H9 (cell line): ENCODE data around the gene PRKAR2B. TPM values are rescaled to one million over a fixed set of nuclear protein-coding genes. Genes with fewer than 3 reads are reported as not detected.

Experiments
- DNase-seq: peaks from one replicate; pipeline ENCODE4 v3.0.0-alpha.2; 2017
- H2AFZ ChIP-seq: one replicate; pipeline ENCODE4 v1.6.1; 2013; ENCODE audit warnings: mild to moderate bottlenecking, low read length, control low read depth, moderate library complexity
- H2AK5ac ChIP-seq: 2 replicates; pipeline ENCODE4 v1.6.1; 2013; ENCODE audit warnings: low read length, control low read depth, mixed read lengths; ENCODE audit not compliant: insufficient read length
- H2BK120ac ChIP-seq: one replicate; pipeline ENCODE4 v1.6.1; 2013; ENCODE audit warnings: low read depth, mild to moderate bottlenecking, low read length, control low read depth, inconsistent platforms; ENCODE audit not compliant: poor library complexity, severe bottlenecking
- H2BK12ac ChIP-seq: 2 replicates; pipeline ENCODE4 v1.6.1; 2013; ENCODE audit warnings: low read length, control low read depth, mixed read lengths, low read depth; ENCODE audit not compliant: insufficient read length
- H2BK15ac ChIP-seq: 2 replicates; pipeline ENCODE4 v1.6.1; 2013; ENCODE audit warnings: low read depth, low read length, control low read depth
- H2BK20ac ChIP-seq: one replicate; pipeline ENCODE4 v1.6.1; 2013; ENCODE audit warnings: low read depth, mild to moderate bottlenecking, low read length, control low read depth, inconsistent platforms; ENCODE audit not compliant: poor library complexity, severe bottlenecking
- H2BK5ac ChIP-seq: 2 replicates; pipeline ENCODE4 v1.6.1; 2013; ENCODE audit warnings: low read length, control low read depth, mixed read lengths; ENCODE audit not compliant: insufficient read length
- H3K14ac ChIP-seq: 2 replicates; pipeline ENCODE4 v1.6.1; 2013; ENCODE audit warnings: low read length, control low read depth; ENCODE audit not compliant: insufficient read depth
- H3K18ac ChIP-seq: 2 replicates; pipeline ENCODE4 v1.6.1; 2013; ENCODE audit warnings: low read depth, mild to moderate bottlenecking, mixed read lengths, low read length, control low read depth; ENCODE audit not compliant: insufficient read length
- H3K23ac ChIP-seq: 2 replicates; pipeline ENCODE4 v1.6.1; 2013; ENCODE audit warnings: low read length, control low read depth, mixed read lengths, low read depth; ENCODE audit not compliant: insufficient read length
- H3K23me2 ChIP-seq: 2 replicates; pipeline ENCODE4 v1.6.1; 2013; ENCODE audit warnings: low read depth, mild to moderate bottlenecking, mixed read lengths, low read length, control low read depth; ENCODE audit not compliant: insufficient read length, poor library complexity, severe bottlenecking
- H3K27ac ChIP-seq: 2 replicates; pipeline ENCODE4 v1.5.1; 2013; ENCODE audit warnings: low read length, control low read depth, mixed read lengths, low read depth; ENCODE audit not compliant: insufficient read length
- H3K27me3 ChIP-seq: 2 replicates; pipeline ENCODE4 v1.6.1; 2013; ENCODE audit warnings: low read length, control low read depth, inconsistent platforms; ENCODE audit not compliant: insufficient read depth
- H3K4ac ChIP-seq: 2 replicates; pipeline ENCODE4 v1.6.1; 2013; ENCODE audit warnings: low read depth, mild to moderate bottlenecking, control low read depth, inconsistent platforms, low read length, moderate library complexity
- H3K4me1 ChIP-seq: 2 replicates; pipeline ENCODE4 v1.6.1; 2013; ENCODE audit warnings: low read length, control low read depth, inconsistent platforms; ENCODE audit not compliant: insufficient read depth
- H3K4me2 ChIP-seq: 2 replicates; pipeline ENCODE4 v1.6.1; 2013; ENCODE audit warnings: low read length, control low read depth, mixed read lengths; ENCODE audit not compliant: insufficient read length, insufficient read depth
- H3K56ac ChIP-seq: 2 replicates; pipeline ENCODE4 v1.6.1; 2013; ENCODE audit warnings: low read depth, mild to moderate bottlenecking, mixed read lengths, low read length, control low read depth; ENCODE audit not compliant: insufficient read length
- H3K79me1 ChIP-seq: 2 replicates; pipeline ENCODE4 v1.6.1; 2013; ENCODE audit warnings: low read depth, mild to moderate bottlenecking, moderate library complexity, low read length, control low read depth, inconsistent platforms; ENCODE audit not compliant: insufficient read depth, poor library complexity, severe bottlenecking
- H3K79me2 ChIP-seq: 2 replicates; pipeline ENCODE4 v1.6.1; 2013; ENCODE audit warnings: low read length, control low read depth, inconsistent platforms; ENCODE audit not compliant: insufficient read depth
- H3K9ac ChIP-seq: 2 replicates; pipeline ENCODE4 v1.6.1; 2013; ENCODE audit warnings: low read length, control low read depth, mixed read lengths; ENCODE audit not compliant: insufficient read length; ENCODE audit errors: extremely low read depth
- H3K9me3 ChIP-seq: one replicate; pipeline ENCODE4 v1.6.1; 2013; ENCODE audit warnings: low read depth, low read length, inconsistent platforms; ENCODE audit not compliant: control insufficient read depth
- H3T11ph ChIP-seq: one replicate; pipeline ENCODE4 v1.6.1; 2013; ENCODE audit warnings: mild to moderate bottlenecking, low read length, control low read depth, inconsistent platforms
- H4K20me1 ChIP-seq: one replicate; pipeline ENCODE4 v1.6.1; 2013; ENCODE audit not compliant: control insufficient read depth, insufficient read length, insufficient read depth
- H4K5ac ChIP-seq: 2 replicates; pipeline ENCODE4 v1.6.1; 2013; ENCODE audit warnings: low read depth, mild to moderate bottlenecking, mixed read lengths, low read length, control low read depth; ENCODE audit not compliant: insufficient read length
- H4K8ac ChIP-seq: replicated peaks from 2 replicates; pipeline ENCODE4 v1.6.1; 2013; ENCODE audit warnings: low read length, control low read depth, mixed read lengths, low read depth; ENCODE audit not compliant: insufficient read length
- H4K91ac ChIP-seq: 2 replicates; pipeline ENCODE4 v1.6.1; 2013; ENCODE audit warnings: low read depth, mild to moderate bottlenecking, moderate library complexity, mixed read lengths, low read length, control low read depth; ENCODE audit not compliant: insufficient read length
- H3K27ac Mint-ChIP-seq, 3 experiments: 2 replicates in 2 of 3; 3 replicates in 1 of 3; pipeline ENCODE4 v1.8.0; 2020 to 2021; ENCODE audit warnings: mixed read lengths in 3 of 3, mild to moderate bottlenecking in 1 of 3, moderate library complexity in 1 of 3
- H3K27me3 Mint-ChIP-seq: 2 replicates; pipeline ENCODE4 v1.8.0; 2021; ENCODE audit warnings: low read depth, mild to moderate bottlenecking, moderate library complexity, mixed read lengths
- H3K36me3 Mint-ChIP-seq, 3 experiments: 2 replicates in 2 of 3; 3 replicates in 1 of 3; pipeline ENCODE4 v1.8.0; 2020 to 2021; ENCODE audit warnings: low read depth in 3 of 3, mixed read lengths in 3 of 3; ENCODE audit not compliant: insufficient read depth in 1 of 3
- H3K4me1 Mint-ChIP-seq, 2 experiments: 2 replicates each; pipeline ENCODE4 v1.8.0; 2020; ENCODE audit warnings: mixed read lengths in 2 of 2
- H3K4me3 Mint-ChIP-seq, 2 experiments: 2 replicates in 1 of 2; 3 replicates in 1 of 2; pipeline ENCODE4 v1.8.0; 2020 to 2021; ENCODE audit warnings: mild to moderate bottlenecking in 2 of 2, mixed read lengths in 2 of 2, moderate library complexity in 1 of 2
- H3K9me3 Mint-ChIP-seq, 2 experiments: 2 replicates in 1 of 2; 3 replicates in 1 of 2; pipeline ENCODE4 v1.8.0; 2020; ENCODE audit warnings: mild to moderate bottlenecking in 2 of 2, mixed read lengths in 2 of 2, moderate library complexity in 1 of 2
- WGBS: extraction: QIAGEN DNeasy Blood & Tissue Kit; methylation state at CpG from one replicate; pipeline ENCODE4 v1.1.7; 2013; ENCODE audit warnings: missing lambda C conversion rate, low lambda C conversion rate, mixed read lengths; ENCODE audit not compliant: insufficient read length; ENCODE audit errors: extremely low coverage; 5-methylcytosine and 5-hydroxymethylcytosine counted together
- total RNA-seq: library from RNA; stranded (reverse); gene quantifications from 2 replicates; pipeline ENCODE4 v1.2.1, GENCODE V29; 2021
- TF ChIP-seq, protein P1 (sequence below): fragments of 200-600 bp; sonication (generic); conservative IDR thresholded peaks from 3 replicates; pipeline ENCODE4 v1.8.0; 2021; ENCODE audit warnings: antibody characterized with exemption, mild to moderate bottlenecking

Gene PRKAR2B
- total RNA-seq, 1 experiment from 2014 or later: 16.6 TPM

DNA sequence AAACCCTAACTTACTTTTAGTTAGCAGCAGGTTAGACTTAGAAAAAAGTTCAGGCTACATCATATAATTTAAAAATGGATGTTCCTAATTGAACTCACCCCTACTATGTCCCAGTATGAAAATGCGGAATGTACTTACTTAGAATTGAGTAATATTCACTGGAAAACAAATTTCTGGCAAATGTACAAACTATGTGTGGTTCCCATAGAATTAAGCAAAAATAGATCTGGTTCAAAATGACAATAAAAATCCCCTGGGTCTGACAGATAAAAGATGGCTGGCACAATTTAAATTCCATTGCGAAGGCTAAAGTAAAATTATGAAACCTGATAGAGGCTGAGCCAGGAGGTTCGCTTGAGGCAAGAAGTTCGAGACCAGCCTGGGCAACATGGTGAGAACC lies 42.4 kb upstream of the PRKAR2B start:
- Histone ChIP-seq H3K27me3 (no peaks in the 10 kb centered on the region), H3K9me3 (no peaks in the 10 kb centered on the region), H2AFZ (no peak overlapping the region), H3T11ph (no peak overlapping the region), H2BK120ac (no peak overlapping the region), H3K79me1 (no peaks in the 10 kb centered on the region), H3K56ac (no peak overlapping the region), H2BK20ac (no peak overlapping the region), H2BK5ac (no peak overlapping the region), H3K18ac (no peak overlapping the region), H3K79me2 (no peaks in the 10 kb centered on the region), H2BK15ac (no peak overlapping the region), H4K20me1 (no peaks in the 10 kb centered on the region), H4K5ac (no peak overlapping the region), H4K91ac (no peak overlapping the region), H3K9ac (no peak overlapping the region), H3K4ac (no peak overlapping the region), H3K23me2 (no peaks in the 10 kb centered on the region), H3K23ac (no peak overlapping the region), H2AK5ac (no peak overlapping the region), H3K27ac (no peak overlapping the region), H3K14ac (no peak overlapping the region), H2BK12ac (no peak overlapping the region), H3K4me2 (no peak overlapping the region), H3K4me1 (no peaks in the 10 kb centered on the region), H4K8ac (no peak overlapping the region)
- Mint-ChIP-seq H3K36me3 (no peaks in the 10 kb centered on the region), H3K27ac (no peak overlapping the region), H3K27me3 (no peaks in the 10 kb centered on the region; the same call in 1 of the 2 replicates), H3K9me3 (no peaks in the 10 kb centered on the region), H3K4me3 (no peak overlapping the region), H3K4me1 (no peaks in the 10 kb centered on the region)
- TF ChIP-seq, protein P1, sequence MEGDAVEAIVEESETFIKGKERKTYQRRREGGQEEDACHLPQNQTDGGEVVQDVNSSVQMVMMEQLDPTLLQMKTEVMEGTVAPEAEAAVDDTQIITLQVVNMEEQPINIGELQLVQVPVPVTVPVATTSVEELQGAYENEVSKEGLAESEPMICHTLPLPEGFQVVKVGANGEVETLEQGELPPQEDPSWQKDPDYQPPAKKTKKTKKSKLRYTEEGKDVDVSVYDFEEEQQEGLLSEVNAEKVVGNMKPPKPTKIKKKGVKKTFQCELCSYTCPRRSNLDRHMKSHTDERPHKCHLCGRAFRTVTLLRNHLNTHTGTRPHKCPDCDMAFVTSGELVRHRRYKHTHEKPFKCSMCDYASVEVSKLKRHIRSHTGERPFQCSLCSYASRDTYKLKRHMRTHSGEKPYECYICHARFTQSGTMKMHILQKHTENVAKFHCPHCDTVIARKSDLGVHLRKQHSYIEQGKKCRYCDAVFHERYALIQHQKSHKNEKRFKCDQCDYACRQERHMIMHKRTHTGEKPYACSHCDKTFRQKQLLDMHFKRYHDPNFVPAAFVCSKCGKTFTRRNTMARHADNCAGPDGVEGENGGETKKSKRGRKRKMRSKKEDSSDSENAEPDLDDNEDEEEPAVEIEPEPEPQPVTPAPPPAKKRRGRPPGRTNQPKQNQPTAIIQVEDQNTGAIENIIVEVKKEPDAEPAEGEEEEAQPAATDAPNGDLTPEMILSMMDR: no peak
- DNase-seq: no peak
- no CpG with 5 or more reads among the region's 4 CpGs for WGBS
